Mesenchymal stem cell (in vitro differentiated cells and primary cell): Measurements from ENCODE around the gene CYFIP2.
A peak's percentile ranks its signal among the peaks of the same experiment; 100 is the strongest.

ENCODE experiments used
- DNase-seq: peaks from one replicate; pipeline ENCODE4 v3.0.0-alpha.2; 2013
- H2AFZ ChIP-seq: one replicate; pipeline ENCODE4 v1.6.1; 2013; ENCODE audit warnings: low read depth, mild to moderate bottlenecking, control low read depth, inconsistent platforms, low read length, moderate library complexity
- H2AK5ac ChIP-seq: 2 replicates; pipeline ENCODE4 v1.6.1; 2013; ENCODE audit warnings: low read length, moderate library complexity, mild to moderate bottlenecking, inconsistent platforms; ENCODE audit not compliant: severe bottlenecking
- H2BK120ac ChIP-seq: one replicate; pipeline ENCODE4 v1.6.1; 2013; ENCODE audit warnings: low read depth, mild to moderate bottlenecking, inconsistent platforms, low read length, moderate library complexity
- H2BK12ac ChIP-seq, 2 experiments: one replicate each; pipeline ENCODE4 v1.6.1; 2013; ENCODE audit warnings: inconsistent platforms in 2 of 2, low read length in 2 of 2, mild to moderate bottlenecking in 2 of 2, moderate library complexity in 2 of 2, control low read depth in 1 of 2
- H2BK15ac ChIP-seq: one replicate; pipeline ENCODE4 v1.6.1; 2013; ENCODE audit warnings: mild to moderate bottlenecking, low read depth, inconsistent platforms; ENCODE audit not compliant: poor library complexity, severe bottlenecking
- H2BK5ac ChIP-seq: 2 replicates; pipeline ENCODE4 v1.6.1; 2013; ENCODE audit warnings: low read depth, mild to moderate bottlenecking, low read length, control low read depth, inconsistent platforms; ENCODE audit not compliant: poor library complexity, severe bottlenecking
- H3K14ac ChIP-seq, 2 experiments: one replicate each; pipeline ENCODE4 v1.6.1; 2013; ENCODE audit warnings: inconsistent platforms in 2 of 2, low read length in 2 of 2, control low read depth in 1 of 2, mild to moderate bottlenecking in 1 of 2, moderate library complexity in 1 of 2
- H3K18ac ChIP-seq, 2 experiments: one replicate each; pipeline ENCODE4 v1.6.1; 2013; ENCODE audit warnings: inconsistent platforms in 2 of 2, low read length in 2 of 2, control low read depth in 1 of 2, low read depth in 1 of 2, mild to moderate bottlenecking in 1 of 2
- H3K23ac ChIP-seq, 2 experiments: one replicate each; pipeline ENCODE4 v1.6.1; 2013; ENCODE audit warnings: inconsistent platforms in 2 of 2, low read length in 2 of 2, mild to moderate bottlenecking in 2 of 2, moderate library complexity in 2 of 2, control low read depth in 1 of 2
- H3K27ac ChIP-seq: 2 replicates; pipeline ENCODE4 v1.5.1; 2013; ENCODE audit warnings: mild to moderate bottlenecking, moderate library complexity, low read length, control low read depth, inconsistent platforms; ENCODE audit not compliant: poor library complexity, severe bottlenecking
- H3K27me3 ChIP-seq, 2 experiments: 2 replicates each; pipeline versions ENCODE4 v1.6.1 to v1.7.0; 2013; ENCODE audit warnings: low read length in 2 of 2, mild to moderate bottlenecking in 2 of 2, moderate library complexity in 2 of 2, control low read depth in 1 of 2, inconsistent platforms in 1 of 2; ENCODE audit not compliant: control insufficient read depth in 1 of 2, insufficient read depth in 1 of 2
- H3K36me3 ChIP-seq, 2 experiments: 2 replicates each; pipeline versions ENCODE4 v1.6.1 to v1.7.0; 2013; ENCODE audit warnings: low read length in 2 of 2, control low read depth in 1 of 2, inconsistent platforms in 1 of 2, low read depth in 1 of 2, mild to moderate bottlenecking in 1 of 2; ENCODE audit not compliant: insufficient read depth in 2 of 2, control insufficient read depth in 1 of 2
- H3K4ac ChIP-seq, 2 experiments: one replicate each; pipeline ENCODE4 v1.6.1; 2013; ENCODE audit warnings: inconsistent platforms in 2 of 2, low read length in 2 of 2, mild to moderate bottlenecking in 2 of 2, moderate library complexity in 2 of 2, control low read depth in 1 of 2, low read depth in 1 of 2
- H3K4me1 ChIP-seq: 2 replicates; pipeline ENCODE4 v1.6.1; 2013; ENCODE audit warnings: low read depth, low read length, control low read depth; ENCODE audit not compliant: control insufficient read depth, insufficient read depth
- H3K4me2 ChIP-seq: 2 replicates; pipeline ENCODE4 v1.6.1; 2013; ENCODE audit warnings: low read length, mild to moderate bottlenecking, inconsistent platforms; ENCODE audit not compliant: poor library complexity, severe bottlenecking
- H3K4me3 ChIP-seq, 2 experiments: 2 replicates each; pipeline versions ENCODE4 v1.5.1 to v1.7.0; 2013; ENCODE audit warnings: low read length in 2 of 2, mild to moderate bottlenecking in 2 of 2, control low read depth in 1 of 2, low read depth in 1 of 2; ENCODE audit not compliant: insufficient read depth in 1 of 2
- H3K79me1 ChIP-seq: replicated peaks from 2 replicates; pipeline ENCODE4 v1.6.1; 2013; ENCODE audit warnings: mild to moderate bottlenecking, control low read depth, low read length, inconsistent platforms; ENCODE audit not compliant: poor library complexity, severe bottlenecking
- H3K9ac ChIP-seq: 2 replicates; pipeline ENCODE4 v1.7.0; 2013; ENCODE audit warnings: mild to moderate bottlenecking, low read length, moderate library complexity
- H3K9me3 ChIP-seq: 2 replicates; pipeline ENCODE4 v1.7.0; 2013; ENCODE audit warnings: mild to moderate bottlenecking, low read length; ENCODE audit not compliant: control insufficient read depth
- H4K8ac ChIP-seq: one replicate; pipeline ENCODE4 v1.6.1; 2013; ENCODE audit warnings: inconsistent platforms, mild to moderate bottlenecking, low read length, moderate library complexity
- H4K91ac ChIP-seq: one replicate; pipeline ENCODE4 v1.6.1; 2013; ENCODE audit warnings: mild to moderate bottlenecking, low read length, inconsistent platforms
- WGBS: methylation state at CpG from one replicate; pipeline ENCODE4 v1.1.7; 2013; ENCODE audit warnings: mixed read lengths; 5-methylcytosine and 5-hydroxymethylcytosine counted together

CYFIP2 gene

GRCh38 chr5:157286761-157287211 is 20.9 kb downstream of the CYFIP2 start:
- no peaks in the 10 kb centered on the region for H3K27me3 ChIP-seq
- H3K14ac ChIP-seq, result no peak overlapping the region
- H3K4me1 ChIP-seq, result peaks cover 15% of the 10 kb centered on the region
- H3K9ac ChIP-seq, result no peak overlapping the region
- peaks cover 2 to 13% of the 10 kb centered on the region in 2 experiments for H3K36me3 ChIP-seq
- no peak overlapping the region for H2AK5ac ChIP-seq
- no peak overlapping the region for H2BK15ac ChIP-seq
- peak overlapping the region; percentile 19 for H2AFZ ChIP-seq
- H3K18ac ChIP-seq, result no peak overlapping the region
- H2BK12ac ChIP-seq, result no peak overlapping the region
- H3K4ac ChIP-seq, result no peak overlapping the region
- H3K79me1 ChIP-seq, result peaks cover 15% of the 10 kb centered on the region
- no peak overlapping the region for H2BK5ac ChIP-seq
- WGBS, result 84% methylated on average over 7 of the region's 7 CpGs
- no peak overlapping the region for H2BK120ac ChIP-seq
- H4K8ac ChIP-seq, result no peak overlapping the region
- H3K9me3 ChIP-seq, result no peaks in the 10 kb centered on the region
- peak overlapping the region; percentile 13 for H3K27ac ChIP-seq
- no peak overlapping the region for H3K23ac ChIP-seq
- H3K4me3 ChIP-seq, result no peak overlapping the region
- no peak overlapping the region for H4K91ac ChIP-seq
- H3K4me2 ChIP-seq, result no peak overlapping the region
- DNase-seq, result no peak

DNA sequence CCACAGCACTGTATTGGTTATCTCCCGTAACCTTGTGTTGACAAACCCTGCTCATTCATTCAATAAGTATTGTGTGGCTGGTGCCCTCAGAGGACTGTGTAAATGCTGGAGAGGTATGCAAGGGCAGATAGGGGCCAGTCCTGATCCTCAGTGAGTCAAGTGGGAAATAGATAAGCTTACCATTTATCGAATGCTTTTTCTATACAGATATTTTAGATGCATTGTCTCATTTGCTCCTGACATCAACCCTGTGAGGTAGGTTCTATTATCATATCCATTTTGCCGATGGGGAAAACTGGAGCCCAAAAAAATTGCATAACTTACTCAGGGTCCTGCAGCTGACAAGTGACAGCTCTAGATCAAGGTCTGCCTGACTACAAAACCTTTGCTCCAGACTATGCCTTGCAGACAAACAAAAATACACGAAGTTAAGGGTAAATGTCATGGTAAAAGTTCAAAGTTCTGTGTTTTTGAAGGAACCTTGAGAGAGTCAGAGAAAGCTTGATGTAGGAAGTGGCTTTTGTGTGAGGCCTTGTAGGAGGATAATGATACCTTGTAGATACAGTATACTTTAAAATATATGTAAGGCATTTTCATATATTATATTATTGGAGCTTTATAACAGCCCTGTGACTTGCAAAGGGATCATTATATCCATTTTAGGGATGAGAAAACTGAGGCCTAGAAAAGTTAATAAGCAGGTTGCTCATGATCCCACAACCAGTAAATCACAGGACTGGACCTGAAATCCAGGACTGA is 22.7 kb downstream of the CYFIP2 start:
- H3K36me3 ChIP-seq, result peaks cover 2 to 13% of the 10 kb centered on the region in 2 experiments
- peaks cover 5% of the 10 kb centered on the region for H3K79me1 ChIP-seq
- WGBS, result 93% methylated on average over 4 of the region's 4 CpGs

GRCh38 chr5:157289164-157289819 is 23.4 kb downstream of the CYFIP2 start:
- H3K4me2 ChIP-seq, result no peak overlapping the region
- no peak overlapping the region for H3K23ac ChIP-seq
- DNase-seq, result no peak
- H3K4me1 ChIP-seq, result peaks cover 16% of the 10 kb centered on the region
- H3K4me3 ChIP-seq, result no peak overlapping the region
- H2BK12ac ChIP-seq, result no peak overlapping the region
- no peak overlapping the region for H4K8ac ChIP-seq
- no peak overlapping the region for H3K9ac ChIP-seq
- no peak overlapping the region for H2BK15ac ChIP-seq
- peaks cover 2 to 13% of the 10 kb centered on the region in 2 experiments for H3K36me3 ChIP-seq
- H3K27me3 ChIP-seq, result no peaks in the 10 kb centered on the region
- no peak overlapping the region for H2BK120ac ChIP-seq
- WGBS, result 93% methylated on average over 8 of the region's 9 CpGs
- no peaks in the 10 kb centered on the region for H3K9me3 ChIP-seq
- no peak overlapping the region for H2AFZ ChIP-seq
- H4K91ac ChIP-seq, result no peak overlapping the region
- H2BK5ac ChIP-seq, result no peak overlapping the region
- H3K27ac ChIP-seq, result peak overlapping the region; percentile 21
- peak overlapping the region; percentile 17 for H2AK5ac ChIP-seq
- H3K4ac ChIP-seq, result no peak overlapping the region
- peaks cover 3% of the 10 kb centered on the region for H3K79me1 ChIP-seq
- no peak overlapping the region for H3K18ac ChIP-seq
- no peak overlapping the region for H3K14ac ChIP-seq

More for the DNA sequence above, 22.7 kb downstream of the CYFIP2 start:
- Histone ChIP-seq H2AK5ac (peak overlapping the region; percentile 5), H2BK5ac (no peak overlapping the region), H3K4me1 (peaks cover 15% of the 10 kb centered on the region), H3K18ac (no peak overlapping the region), H3K27ac (no peak overlapping the region), H2BK15ac (no peak overlapping the region), H4K8ac (no peak overlapping the region), H4K91ac (no peak overlapping the region), H3K27me3 (no peaks in the 10 kb centered on the region), H3K14ac (no peak overlapping the region), H3K4me3 (no peak overlapping the region), H2AFZ (no peak overlapping the region), H3K9me3 (no peaks in the 10 kb centered on the region), H2BK120ac (no peak overlapping the region), H2BK12ac (no peak overlapping the region), H3K4me2 (no peak overlapping the region), H3K4ac (no peak overlapping the region), H3K9ac (no peak overlapping the region), H3K23ac (no peak overlapping the region)
- DNase-seq, result no peak
